Measurements from ENCODE around the gene CCDC141.

- TF ChIP-seq CTCF (IDR thresholded peaks at IDR 0.05), result no peak
- no peak for TF ChIP-seq POLR2A (IDR thresholded peaks at IDR 0.05)
These were observed 168.9 kb downstream of the CCDC141 start for GRCh38 chr2:178881075-178881474.
